GM23248 (cell line): ENCODE measurements around the gene ELL2.

Experiments used
- EZH2 ChIP-seq: fragments of 200-600 bp; sonication (generic); IDR thresholded peaks from 2 replicates; pipeline ENCODE4 v1.6.1; 2018; ENCODE audit warnings: antibody characterized with exemption, mild to moderate bottlenecking; ENCODE audit not compliant: insufficient read depth, poor library complexity, severe bottlenecking
- EZH2phosphoT487 ChIP-seq: fragments of 200-600 bp; sonication (generic); IDR thresholded peaks from 2 replicates; pipeline ENCODE4 v1.6.1; 2018; ENCODE audit warnings: antibody characterized with exemption, moderate library complexity, mild to moderate bottlenecking, low read depth; ENCODE audit not compliant: insufficient read depth

DNA sequence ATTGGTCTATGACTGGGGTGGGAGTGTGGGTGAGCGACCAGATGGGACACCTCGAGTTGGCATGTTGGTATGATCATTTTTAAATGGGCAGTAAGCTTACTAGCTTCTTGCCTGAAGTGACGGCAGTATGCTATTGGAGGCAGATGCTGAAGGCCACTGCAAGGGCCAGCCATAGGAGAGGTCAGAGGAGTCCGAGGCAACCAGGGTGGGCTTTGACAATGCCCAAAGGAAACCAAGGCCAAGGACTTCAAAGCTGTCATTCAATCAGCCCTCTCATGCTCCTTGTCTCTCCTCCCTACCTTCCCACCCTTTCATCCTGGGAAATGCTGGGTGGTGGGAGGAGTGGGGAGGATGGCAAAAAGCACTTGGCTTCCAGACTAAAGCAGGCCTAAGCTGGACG is 82.0 kb downstream of the ELL2 start:
- TF ChIP-seq EZH2, result no peak
- no peak for TF ChIP-seq EZH2phosphoT487
